CD4-positive, alpha-beta T cell (primary cell): Measurements from ENCODE around the gene EDNRB. TPM values are rescaled to one million over a fixed set of nuclear protein-coding genes. Genes with fewer than 3 reads are reported as not detected.

ENCODE experiments used
- ATAC-seq: fragments of 200-7000 bp; cut with Tn5 transposase; one replicate; pipeline ENCODE4 v1.10.0; 2022; ENCODE audit warnings: mild to moderate bottlenecking; ENCODE audit not compliant: poor library complexity
- CTCF ChIA-PET: fragments of 350-600 bp; sonication (Branson Sonifier 250); formaldehyde crosslinking; loops from one replicate; lab custom pipeline; 2021; ENCODE audit warnings: antibody characterized with exemption, inconsistent platforms; lab: Charles Lee
- POLR2A ChIA-PET: fragments of 350-600 bp; sonication (Branson Sonifier 250); formaldehyde crosslinking; loops from one replicate; lab custom pipeline; 2021; ENCODE audit warnings: antibody characterized with exemption, inconsistent platforms; lab: Charles Lee
- DNase-seq, 14 experiments: peaks; one replicate each; pipeline ENCODE4 v3.0.0-alpha.2; 2013 to 2020; ENCODE audit warnings: mixed read lengths in 2 of 14
- H3K27ac ChIP-seq, 2 donors: one replicate each; pipeline versions ENCODE4 v1.5.1 to v1.7.0; 2013; ENCODE audit warnings: low read length in 2 of 2, low read depth in 1 of 2, mild to moderate bottlenecking in 1 of 2
- H3K27me3 ChIP-seq, 2 experiments: 1 replicate in 1 of 2; 2 replicates in 1 of 2; pipeline versions ENCODE4 v1.6.1 to v1.7.0; 2013; ENCODE audit warnings: low read length in 2 of 2, control low read depth in 1 of 2, mild to moderate bottlenecking in 1 of 2, moderate library complexity in 1 of 2; ENCODE audit not compliant: insufficient read depth in 2 of 2, control insufficient read depth in 1 of 2
- H3K36me3 ChIP-seq: one replicate; pipeline ENCODE4 v1.6.1; 2013; ENCODE audit warnings: low read length, control low read depth; ENCODE audit not compliant: insufficient read depth
- H3K4me1 ChIP-seq: one replicate; pipeline ENCODE4 v1.6.1; 2013; ENCODE audit warnings: low read length, control low read depth; ENCODE audit not compliant: insufficient read depth
- H3K4me3 ChIP-seq: one replicate; pipeline ENCODE4 v1.5.1; 2013; ENCODE audit warnings: mild to moderate bottlenecking, low read length, moderate library complexity
- H3K9me3 ChIP-seq, 2 experiments: 1 replicate in 1 of 2; 2 replicates in 1 of 2; pipeline versions ENCODE4 v1.6.1 to v1.7.0; 2013; ENCODE audit warnings: low read length in 2 of 2, mild to moderate bottlenecking in 2 of 2, control low read depth in 1 of 2, moderate library complexity in 1 of 2; ENCODE audit not compliant: control insufficient read depth in 1 of 2, insufficient read depth in 1 of 2
- H3K27ac Mint-ChIP-seq: one replicate; pipeline ENCODE4 v1.8.0; 2020; ENCODE audit warnings: mixed read lengths
- H3K27me3 Mint-ChIP-seq: one replicate; pipeline ENCODE4 v1.8.0; 2021; ENCODE audit warnings: mixed read lengths
- H3K36me3 Mint-ChIP-seq: one replicate; pipeline ENCODE4 v1.8.0; 2021; ENCODE audit warnings: low read depth, mixed read lengths
- H3K4me1 Mint-ChIP-seq: one replicate; pipeline ENCODE4 v1.8.0; 2021; ENCODE audit warnings: low read depth, mixed read lengths
- H3K4me3 Mint-ChIP-seq: one replicate; pipeline ENCODE4 v1.8.0; 2020; ENCODE audit warnings: mild to moderate bottlenecking, mixed read lengths
- H3K9me3 Mint-ChIP-seq: one replicate; pipeline ENCODE4 v1.8.0; 2020; ENCODE audit warnings: mixed read lengths
- CTCF ChIP-seq: fragments of 200-600 bp; IDR thresholded peaks from one replicate; pipeline ENCODE4 v1.8.0; 2022; ENCODE audit warnings: antibody characterized with exemption, mild to moderate bottlenecking
- intact Hi-C, 2 experiments: fragments of 100-400 bp; cut with DNase I in 1 of 2; cut with micrococcal nuclease in 1 of 2; formaldehyde crosslinking; loops; one replicate each; pipeline versions ENCODE4 v1.15.1 to v1.9.0; 2023 to 2025; cut with DNase I, micrococcal nuclease
- total RNA-seq, 174 experiments: library from RNA in 2 of 174; stranded (reverse) in 2 of 174; gene quantifications; one replicate each; pipeline ENCODE4 v1.2.3 and lab custom pipeline; 2021 to 2026

EDNRB gene
- total RNA-seq, 2 experiments from 2014 or later: not detected

- CTCF ChIA-PET: no interaction called here
- Mint-ChIP-seq H3K4me1 (no peaks in the 10 kb centered on the region), H3K27ac (no peak overlapping the region), H3K36me3 (no peaks in the 10 kb centered on the region), H3K4me3 (no peak overlapping the region), H3K27me3 (no peaks in the 10 kb centered on the region), H3K9me3 (peaks cover 2% of the 10 kb centered on the region)
- no peaks in the 10 kb centered on the region for H3K9me3 ChIP-seq
- no peak for DNase-seq
- no peaks in the 10 kb centered on the region for H3K4me1 ChIP-seq
- POLR2A ChIA-PET: no interaction called here
- no peak for TF ChIP-seq CTCF
- no peak overlapping the region for H3K4me3 ChIP-seq
- intact Hi-C loops: no loop called here
- H3K36me3 ChIP-seq: no peaks in the 10 kb centered on the region
- H3K27ac ChIP-seq: no peak overlapping the region
- no peaks in the 10 kb centered on the region for H3K27me3 ChIP-seq
- ATAC-seq: no peak
Measured at GRCh38 chr13:77908531-77908930, 10.1 kb downstream of the EDNRB start.

- ChIA-PET CTCF (no interaction called here), POLR2A (no interaction called here)
- H3K36me3 ChIP-seq: no peaks in the 10 kb centered on the region
- ATAC-seq (no peak), DNase-seq (no peak)
- H3K4me1 ChIP-seq: no peaks in the 10 kb centered on the region
- Mint-ChIP-seq H3K36me3 (no peaks in the 10 kb centered on the region), H3K4me3 (no peak overlapping the region), H3K27ac (no peak overlapping the region), H3K9me3 (peaks cover 2% of the 10 kb centered on the region), H3K4me1 (no peaks in the 10 kb centered on the region), H3K27me3 (no peaks in the 10 kb centered on the region)
- intact Hi-C loops: no loop called here
- H3K27ac ChIP-seq: no peak overlapping the region
- TF ChIP-seq CTCF: no peak
- no peaks in the 10 kb centered on the region for H3K27me3 ChIP-seq
- no peak overlapping the region for H3K4me3 ChIP-seq
- H3K9me3 ChIP-seq: no peaks in the 10 kb centered on the region
Measured at GRCh38 chr13:77907666-77908341, 10.8 kb downstream of the EDNRB start.

- no peak for TF ChIP-seq CTCF
Measured at GRCh38 chr13:77904031-77904430, 14.6 kb downstream of the EDNRB start.

More at GRCh38 chr13:77904031-77904430, 14.6 kb downstream of the EDNRB start:
- DNase-seq (no peak), ATAC-seq (no peak)
- H3K4me3 ChIP-seq: no peak overlapping the region
- peaks cover 2% of the 10 kb centered on the region for H3K9me3 Mint-ChIP-seq
- ChIA-PET POLR2A (no interaction called here), CTCF (interaction anchor here (1.0 kb wide), 1 partner anchor 13 kb away, joined by 3 read pairs; no protein-coding TSS in a partner anchor)
- H3K27me3 ChIP-seq: no peaks in the 10 kb centered on the region
- no peaks in the 10 kb centered on the region for H3K36me3 Mint-ChIP-seq
- no peaks in the 10 kb centered on the region for H3K4me1 Mint-ChIP-seq
- H3K4me1 ChIP-seq: no peaks in the 10 kb centered on the region
- intact Hi-C loops: no loop called here
- no peak overlapping the region for H3K4me3 Mint-ChIP-seq
- no peak overlapping the region for H3K27ac Mint-ChIP-seq
- no peak overlapping the region for H3K27ac ChIP-seq
- H3K36me3 ChIP-seq: no peaks in the 10 kb centered on the region
- H3K27me3 Mint-ChIP-seq: no peaks in the 10 kb centered on the region
- H3K9me3 ChIP-seq: no peaks in the 10 kb centered on the region
